ENCODE measurements around the gene PSMC4. TPM values are rescaled to one million over a fixed set of nuclear protein-coding genes. Genes with fewer than 3 reads are reported as not detected.

The PSMC4 gene
- total RNA-seq: 136 and 151 TPM in 2 replicates

DNA sequence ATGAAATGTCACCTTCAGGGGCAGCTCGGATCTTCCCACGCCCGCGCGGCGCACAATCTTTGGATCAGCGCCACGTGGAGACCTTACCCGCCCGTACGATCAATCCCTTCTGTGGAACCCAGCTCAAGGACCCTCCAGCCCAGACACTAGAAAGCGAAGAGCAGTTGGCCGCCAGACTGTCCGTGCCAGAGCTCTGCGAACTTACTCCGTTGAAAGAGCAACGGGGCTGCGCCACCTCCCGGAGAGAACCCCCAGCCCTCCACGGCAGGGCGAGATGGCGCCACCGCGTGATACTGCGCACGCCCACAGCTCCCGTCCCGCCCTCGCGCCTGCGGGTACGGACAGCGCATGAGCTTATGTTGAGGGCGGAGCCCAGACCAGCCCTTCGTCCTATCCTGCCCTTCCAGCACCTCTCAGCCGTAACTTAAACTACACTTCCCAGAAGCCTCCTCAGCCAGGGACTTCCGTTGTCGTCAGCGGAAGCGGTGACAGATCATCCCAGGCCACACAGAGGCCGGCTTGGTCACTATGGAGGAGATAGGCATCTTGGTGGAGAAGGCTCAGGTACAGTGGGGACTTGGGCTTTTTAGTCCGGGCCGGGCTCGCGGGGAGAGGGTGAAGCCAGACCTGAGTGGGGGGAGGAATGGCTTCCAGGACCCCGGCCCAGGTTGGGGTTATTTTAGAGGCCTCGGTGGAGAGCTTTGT is at the start of gene PSMC4:
Gene PSMC4 (plus strand): TSS at position 491 of the 705 bp plus-strand sequence. CDS start 38 bp downstream, at position 529.

DNA sequence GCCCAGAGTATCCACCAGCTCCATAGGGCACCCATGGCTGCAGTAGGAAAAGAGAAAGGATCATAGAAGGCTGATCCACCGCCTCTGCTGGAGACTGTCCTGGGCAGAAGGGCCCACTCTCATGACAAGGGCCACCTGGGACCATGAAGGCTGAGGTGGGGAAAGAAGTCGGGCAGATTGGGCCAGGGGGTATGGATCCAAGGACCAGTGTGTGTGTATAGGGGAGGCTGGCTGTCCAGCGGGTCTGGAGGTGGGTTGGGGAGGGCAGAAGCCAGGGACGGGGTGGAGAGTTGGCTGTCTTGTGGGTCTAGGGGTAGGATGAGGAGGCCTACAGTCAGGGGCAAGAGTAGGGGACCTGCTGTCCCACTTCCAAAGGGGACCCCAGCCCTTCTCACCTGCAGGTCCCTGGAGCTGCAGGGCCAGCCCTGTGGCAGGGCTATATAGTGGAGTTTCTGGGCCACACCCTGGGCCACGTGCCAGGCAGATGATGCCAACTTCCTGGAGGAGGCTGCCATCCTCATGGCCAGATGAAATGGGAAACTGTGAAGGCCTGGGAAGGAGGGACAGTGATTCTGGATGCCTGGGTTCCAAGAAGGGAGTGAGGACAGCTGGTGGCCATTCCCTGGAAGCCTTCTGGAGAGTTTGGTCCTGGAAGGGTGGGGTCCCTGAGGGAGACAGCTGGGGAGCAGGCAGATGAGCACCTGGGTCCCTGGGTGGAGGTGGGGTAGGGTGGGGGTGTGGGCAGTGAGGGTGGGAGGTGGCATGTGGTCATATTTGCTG is 36.2 kb upstream of the PSMC4 start, which contains the start of gene FCGBP:
Gene FCGBP (minus strand): TSS at position 51 of the 780 bp plus-strand sequence.

DNA sequence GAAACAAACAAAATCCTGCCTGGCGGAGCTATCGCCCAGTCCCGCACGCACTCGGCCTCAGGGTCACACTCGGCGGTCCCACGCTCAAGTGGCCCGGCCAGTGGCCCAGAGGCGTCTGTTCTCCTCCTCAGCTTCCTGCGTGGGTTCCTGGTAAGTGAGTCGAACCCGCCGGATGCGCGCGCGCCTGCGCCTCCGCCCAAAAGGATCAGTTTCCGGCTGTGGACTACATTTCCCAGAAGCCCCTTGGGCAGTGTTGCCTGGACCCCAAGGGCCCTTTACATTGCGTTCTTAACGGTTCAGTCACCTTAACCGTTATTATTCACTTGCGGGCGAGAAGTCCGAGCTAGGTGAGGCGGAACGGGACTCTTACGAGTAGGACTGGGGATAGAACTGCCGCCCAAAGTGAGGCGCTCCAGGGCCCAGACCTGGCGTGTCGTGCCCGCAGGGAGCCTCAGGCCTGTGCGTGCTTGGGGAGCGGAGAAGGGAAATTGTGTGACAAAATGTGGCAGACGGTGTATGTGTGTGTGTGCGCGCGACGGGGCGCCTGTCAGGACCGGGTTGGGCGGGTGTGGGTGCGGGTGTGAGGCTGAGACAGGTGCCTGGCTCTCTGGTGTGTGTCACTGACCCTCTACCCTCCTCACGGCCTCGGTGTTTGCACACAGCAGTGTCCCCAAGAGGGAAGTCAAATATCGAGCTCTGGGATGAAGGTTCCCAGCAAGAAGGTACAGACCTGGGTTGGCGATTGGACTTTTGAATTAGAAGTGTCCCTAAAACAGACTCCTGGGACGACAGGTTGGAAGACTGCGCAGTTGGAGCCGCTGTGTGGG is 26.1 kb downstream of the PSMC4 start, which contains the start of gene ZNF546:
Gene ZNF546 (plus strand): TSS at position 250 of the 827 bp plus-strand sequence. CDS start 1,267 bp downstream, outside the sequence.

Other genes with a start within 250 kb of the PSMC4 start
- not detected in 2 replicates for gene CLC, start 233.1 kb upstream of the PSMC4 start, total RNA-seq
- gene LEUTX, start 192.3 kb upstream of the PSMC4 start, total RNA-seq: not detected in 2 replicates
- gene DYRK1B, start 137.0 kb upstream of the PSMC4 start, total RNA-seq: 11.7 and 16.8 TPM in 2 replicates
- 163 and 170 TPM in 2 replicates for gene FBL, start 124.8 kb upstream of the PSMC4 start, total RNA-seq
- gene FCGBP, start 36.5 kb upstream of the PSMC4 start, total RNA-seq: not detected in 2 replicates
- 1.7 and 5.2 TPM in 2 replicates for gene ZNF546, start 25.9 kb downstream of the PSMC4 start, total RNA-seq
- gene ZNF780B, start 85.1 kb downstream of the PSMC4 start, total RNA-seq: 3.8 and 7.3 TPM in 2 replicates
- gene ZNF780A, start 119.8 kb downstream of the PSMC4 start, total RNA-seq: 2.8 and 6.7 TPM in 2 replicates
- gene MAP3K10, start 220.3 kb downstream of the PSMC4 start, total RNA-seq: 4.3 and 7.0 TPM in 2 replicates
- gene TTC9B, start 247.2 kb downstream of the PSMC4 start, total RNA-seq: not detected in 2 replicates

All from mammary microvascular endothelial cell (primary cell).